ENCODE measurements around the gene TACR2. TPM values are rescaled to one million over a fixed set of nuclear protein-coding genes. Genes with fewer than 3 reads are reported as not detected.

The TACR2 gene
- total and polyA plus RNA-seq, 2 donors (not counting 1 experiment from before 2014, with no cell fraction given) = 0.15 to 0.17 TPM

GRCh38 chr10:69445041-69445440 is 28.3 kb upstream of the TACR2 start:
- H3K9me3 ChIP-seq (ENCODE audit: control insufficient read depth, insufficient read depth, low read depth, low read length) = no peaks in the 10 kb centered on the region
- no peak for DNase-seq (ENCODE audit: low read depth in 2 of 2)

GRCh38 chr10:69443354-69443753 is 26.6 kb upstream of the TACR2 start:
- peaks cover 4% of the 10 kb centered on the region for H3K27me3 ChIP-seq (ENCODE audit: control insufficient read depth, insufficient read depth, low read length)
- TF ChIP-seq CTCF (conservative IDR thresholded peaks at IDR 0.05 in 1 of 2, IDR thresholded peaks at IDR 0.05 in 1 of 2; ENCODE audit: low read depth in 1 of 2, low read length in 2 of 2) = no peak
- TF ChIP-seq EZH2 (IDR thresholded peaks at IDR 0.05; ENCODE audit: low read length, missing control alignments) = no peak
- H3K9me3 ChIP-seq (ENCODE audit: control insufficient read depth, insufficient read depth, low read depth, low read length) = no peaks in the 10 kb centered on the region
- H3K79me2 ChIP-seq (ENCODE audit: control insufficient read depth, insufficient read depth, low read length) = no peaks in the 10 kb centered on the region
- no peak overlapping the region for H3K9ac ChIP-seq (ENCODE audit: insufficient read depth, low read length)
- no peaks in the 10 kb centered on the region for H3K36me3 ChIP-seq (ENCODE audit: control insufficient read depth, insufficient read depth, low read length)
- no peak overlapping the region for H3K4me3 ChIP-seq (replicated peaks in 1 of 4; ENCODE audit: control extremely low read depth in 1 of 4, insufficient read depth in 1 of 4, low read depth in 3 of 4, low read length in 4 of 4)
- no peak overlapping the region for H2AFZ ChIP-seq (ENCODE audit: low read length)
- no peak for DNase-seq (ENCODE audit: low read depth in 2 of 2)
- no peaks in the 10 kb centered on the region for H3K4me1 ChIP-seq (ENCODE audit: control insufficient read depth, extremely low read depth, insufficient read depth, low read length)
- no peak overlapping the region for H3K4me2 ChIP-seq (ENCODE audit: extremely low read depth, insufficient read depth, low read length)
- H4K20me1 ChIP-seq (ENCODE audit: control insufficient read depth, extremely low read depth, insufficient read depth, low read length) = no peaks in the 10 kb centered on the region
- no peak overlapping the region for H3K27ac ChIP-seq (ENCODE audit: insufficient read depth, low read length)

More at GRCh38 chr10:69445041-69445440, 28.3 kb upstream of the TACR2 start:
- H3K4me1 ChIP-seq (ENCODE audit: control insufficient read depth, extremely low read depth, insufficient read depth, low read length) = no peaks in the 10 kb centered on the region
- TF ChIP-seq EZH2 (IDR thresholded peaks at IDR 0.05; ENCODE audit: low read length, missing control alignments) (no peak), CTCF (conservative IDR thresholded peaks at IDR 0.05 in 1 of 2, IDR thresholded peaks at IDR 0.05 in 1 of 2; ENCODE audit: low read depth in 1 of 2, low read length in 2 of 2) (no peak)
- H3K27me3 ChIP-seq (ENCODE audit: control insufficient read depth, insufficient read depth, low read length) = peaks cover 4% of the 10 kb centered on the region
- H3K4me3 ChIP-seq (replicated peaks in 1 of 4; ENCODE audit: control extremely low read depth in 1 of 4, insufficient read depth in 1 of 4, low read depth in 3 of 4, low read length in 4 of 4) = no peak overlapping the region
- H3K27ac ChIP-seq (ENCODE audit: insufficient read depth, low read length) = no peak overlapping the region
- H3K79me2 ChIP-seq (ENCODE audit: control insufficient read depth, insufficient read depth, low read length) = no peaks in the 10 kb centered on the region
- no peak overlapping the region for H3K9ac ChIP-seq (ENCODE audit: insufficient read depth, low read length)
- no peak overlapping the region for H2AFZ ChIP-seq (ENCODE audit: low read length)
- H3K36me3 ChIP-seq (ENCODE audit: control insufficient read depth, insufficient read depth, low read length) = no peaks in the 10 kb centered on the region
- no peaks in the 10 kb centered on the region for H4K20me1 ChIP-seq (ENCODE audit: control insufficient read depth, extremely low read depth, insufficient read depth, low read length)
- no peak overlapping the region for H3K4me2 ChIP-seq (ENCODE audit: extremely low read depth, insufficient read depth, low read length)

- no peak overlapping the region for H3K9ac ChIP-seq (ENCODE audit: insufficient read depth, low read length)
- H3K4me2 ChIP-seq (ENCODE audit: extremely low read depth, insufficient read depth, low read length) = no peak overlapping the region
- H3K27me3 ChIP-seq (ENCODE audit: control insufficient read depth, insufficient read depth, low read length) = peaks cover 5% of the 10 kb centered on the region
- H3K79me2 ChIP-seq (ENCODE audit: control insufficient read depth, insufficient read depth, low read length) = no peaks in the 10 kb centered on the region
- H3K9me3 ChIP-seq (ENCODE audit: control insufficient read depth, insufficient read depth, low read depth, low read length) = no peaks in the 10 kb centered on the region
- no peaks in the 10 kb centered on the region for H4K20me1 ChIP-seq (ENCODE audit: control insufficient read depth, extremely low read depth, insufficient read depth, low read length)
- TF ChIP-seq CTCF (conservative IDR thresholded peaks at IDR 0.05 in 1 of 2, IDR thresholded peaks at IDR 0.05 in 1 of 2; ENCODE audit: low read depth in 1 of 2, low read length in 2 of 2) = no peak
- TF ChIP-seq EZH2 (IDR thresholded peaks at IDR 0.05; ENCODE audit: low read length, missing control alignments) = no peak
- no peak overlapping the region for H3K27ac ChIP-seq (ENCODE audit: insufficient read depth, low read length)
- no peaks in the 10 kb centered on the region for H3K36me3 ChIP-seq (ENCODE audit: control insufficient read depth, insufficient read depth, low read length)
- no peak overlapping the region for H3K4me3 ChIP-seq (replicated peaks in 1 of 4; ENCODE audit: control extremely low read depth in 1 of 4, insufficient read depth in 1 of 4, low read depth in 3 of 4, low read length in 4 of 4)
- peak in 1 of 2 donors; percentile 42 for DNase-seq (ENCODE audit: low read depth in 2 of 2)
- no peak overlapping the region for H2AFZ ChIP-seq (ENCODE audit: low read length)
- H3K4me1 ChIP-seq (ENCODE audit: control insufficient read depth, extremely low read depth, insufficient read depth, low read length) = no peaks in the 10 kb centered on the region
These were observed 23.2 kb upstream of the TACR2 start for GRCh38 chr10:69439813-69440506.
